NCI-H2196 (cell line): Measurements from ENCODE around the gene DUSP9.
A peak's percentile ranks its signal among the peaks of the same experiment; 100 is the strongest.

ENCODE experiments used
- DNase-seq: peaks from one replicate; lab custom pipeline; 2025; ENCODE audit not compliant: unreplicated experiment; lab: John Stamatoyannopoulos, UW

The DUSP9 gene

GRCh38 chrX:153635788-153636668 lies 11.0 kb upstream of the DUSP9 start:
- DNase-seq, result peak; percentile 6

- no peak for DNase-seq
These were observed 10.3 kb upstream of the DUSP9 start for GRCh38 chrX:153636716-153637115.

DNA sequence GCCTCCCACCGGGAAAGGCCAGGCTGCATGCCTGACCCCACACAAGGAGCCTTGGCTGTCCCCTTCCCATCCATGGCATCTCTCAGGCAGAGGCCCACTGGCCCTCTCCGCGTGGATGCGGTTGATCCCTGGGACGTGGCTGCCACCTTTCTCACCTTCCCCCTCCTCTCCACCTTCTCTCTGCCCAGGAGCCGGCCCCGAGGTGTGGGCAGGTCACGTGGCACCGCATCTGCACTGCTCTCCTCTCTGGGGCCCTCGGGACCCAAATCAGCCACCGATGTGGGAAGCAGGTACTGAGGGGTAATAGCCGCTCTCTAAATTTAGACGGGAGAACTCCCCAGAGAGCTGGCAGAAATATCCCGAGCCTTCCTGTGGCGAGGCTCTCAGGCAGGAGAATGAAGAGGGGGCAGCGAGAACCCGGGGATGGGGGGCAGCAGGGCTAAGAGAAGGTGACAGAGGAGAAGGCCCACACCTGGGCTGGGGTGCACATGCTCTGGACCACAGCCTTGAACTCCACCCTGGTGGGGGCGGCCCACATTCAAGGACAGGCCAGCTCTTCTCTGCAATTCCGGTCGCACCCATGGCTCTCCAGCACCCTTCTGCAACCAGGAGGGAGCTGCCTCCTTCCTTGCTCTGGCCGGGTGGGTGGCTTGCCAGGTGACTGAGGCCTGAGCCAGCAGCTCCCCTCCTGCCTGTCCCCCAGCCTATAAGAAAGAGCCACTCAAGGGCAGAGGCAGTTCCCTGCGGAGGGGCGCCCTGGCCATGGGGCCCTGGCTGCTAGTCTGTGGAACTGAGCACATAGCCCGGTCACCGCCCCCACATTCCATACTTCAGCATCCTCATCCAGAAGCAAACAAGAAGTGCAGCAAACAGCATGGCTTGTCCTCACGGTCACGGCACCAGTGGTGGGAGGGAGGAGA lies 9.6 kb upstream of the DUSP9 start:
- no peak for DNase-seq

DNA sequence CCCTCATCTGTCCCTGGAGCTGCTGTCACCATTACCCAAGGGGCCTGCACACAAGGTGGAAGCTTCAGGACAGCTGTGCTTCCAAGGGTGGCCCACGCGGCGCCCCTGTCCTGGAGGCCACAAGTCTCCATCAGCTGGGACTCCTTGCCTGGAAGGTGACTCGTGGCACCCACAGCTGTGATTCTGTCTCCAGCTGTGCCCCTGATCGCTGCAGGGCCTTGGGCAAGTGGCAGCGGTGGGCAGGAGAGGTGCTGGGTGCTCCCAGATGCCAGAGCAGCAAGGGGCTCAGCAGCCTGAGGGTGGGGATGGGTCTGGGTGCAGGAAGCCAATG lies 9.0 kb upstream of the DUSP9 start:
- no peak for DNase-seq

GRCh38 chrX:153638436-153639176 lies 8.4 kb upstream of the DUSP9 start:
- no peak for DNase-seq

- no peak for DNase-seq
These were observed 7.6 kb upstream of the DUSP9 start for GRCh38 chrX:153639177-153640044.

GRCh38 chrX:153640045-153640686 lies 6.8 kb upstream of the DUSP9 start:
- DNase-seq, result no peak

- DNase-seq, result no peak
These were observed 6.0 kb upstream of the DUSP9 start for GRCh38 chrX:153640736-153641575.

GRCh38 chrX:153641627-153642026 lies 5.4 kb upstream of the DUSP9 start:
- peak; percentile 17 for DNase-seq

DNA sequence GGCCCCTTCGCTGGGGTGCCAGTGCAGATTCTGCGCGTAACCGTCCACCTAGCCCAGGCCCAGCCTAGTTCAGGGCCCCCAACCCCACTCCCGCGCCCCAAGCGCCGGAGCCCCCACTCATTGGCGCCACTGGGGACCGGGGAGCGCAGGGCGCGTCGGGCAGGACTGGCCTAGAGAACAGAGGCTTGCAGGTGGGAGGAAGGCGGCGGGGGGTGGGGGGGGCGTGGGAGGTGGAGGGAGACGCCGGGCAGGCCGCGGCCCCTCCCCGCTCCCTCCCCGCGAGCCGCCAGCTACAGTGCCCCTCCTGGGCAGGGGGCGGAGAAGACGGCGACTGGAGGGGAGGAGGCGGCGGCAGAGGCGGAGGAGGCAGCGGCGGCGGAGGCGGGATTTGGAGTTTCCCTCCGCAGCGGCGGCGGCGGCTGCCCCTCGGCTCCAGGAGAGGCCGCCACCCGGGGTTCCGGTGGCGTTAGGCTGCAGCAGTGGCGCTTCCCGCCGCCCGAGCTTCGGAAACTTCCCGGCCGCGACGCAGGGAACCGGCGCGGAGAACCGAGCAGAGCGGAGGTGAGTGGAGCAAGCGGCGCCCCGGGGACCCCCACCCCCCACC lies 4.8 kb upstream of the DUSP9 start:
- DNase-seq, result no peak

DNA sequence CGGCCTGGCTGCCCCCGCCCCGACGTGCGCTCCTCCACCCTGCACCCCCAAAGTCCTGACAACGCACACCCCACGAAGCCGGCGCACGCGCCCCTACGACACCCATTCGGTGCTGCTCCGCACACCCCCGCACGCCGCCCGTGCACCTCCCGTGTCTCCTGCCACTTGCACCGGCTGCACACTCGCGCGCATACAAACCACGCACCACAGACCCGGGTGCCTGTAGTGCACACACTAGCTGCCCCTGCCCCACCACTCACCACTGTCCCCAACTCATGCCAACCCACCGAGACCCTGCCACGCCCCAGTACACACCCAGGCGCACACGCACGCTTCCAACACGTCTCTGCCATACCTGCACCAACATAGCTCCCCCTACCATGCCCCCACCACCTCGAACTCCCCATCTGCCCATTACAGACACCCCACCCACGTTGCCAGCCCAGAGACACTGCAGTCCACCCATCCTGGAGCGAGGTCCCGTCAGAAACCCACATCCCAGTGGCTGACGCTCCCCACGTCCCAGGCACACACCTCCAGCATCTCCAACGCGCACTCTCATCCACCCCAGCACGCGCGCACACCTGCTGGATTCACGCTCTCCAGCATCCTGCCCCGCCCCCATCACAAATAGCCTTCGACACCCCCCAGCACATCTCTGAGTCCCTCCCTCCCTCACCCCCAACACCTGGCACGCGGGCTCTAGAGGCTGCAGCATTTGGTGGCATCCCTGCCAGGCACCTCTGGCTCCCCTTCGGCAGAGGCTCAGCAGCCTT lies 4.2 kb upstream of the DUSP9 start:
- DNase-seq, result peak; percentile 13

- no peak for DNase-seq
These were observed 3.3 kb upstream of the DUSP9 start for GRCh38 chrX:153643431-153644351.

DNA sequence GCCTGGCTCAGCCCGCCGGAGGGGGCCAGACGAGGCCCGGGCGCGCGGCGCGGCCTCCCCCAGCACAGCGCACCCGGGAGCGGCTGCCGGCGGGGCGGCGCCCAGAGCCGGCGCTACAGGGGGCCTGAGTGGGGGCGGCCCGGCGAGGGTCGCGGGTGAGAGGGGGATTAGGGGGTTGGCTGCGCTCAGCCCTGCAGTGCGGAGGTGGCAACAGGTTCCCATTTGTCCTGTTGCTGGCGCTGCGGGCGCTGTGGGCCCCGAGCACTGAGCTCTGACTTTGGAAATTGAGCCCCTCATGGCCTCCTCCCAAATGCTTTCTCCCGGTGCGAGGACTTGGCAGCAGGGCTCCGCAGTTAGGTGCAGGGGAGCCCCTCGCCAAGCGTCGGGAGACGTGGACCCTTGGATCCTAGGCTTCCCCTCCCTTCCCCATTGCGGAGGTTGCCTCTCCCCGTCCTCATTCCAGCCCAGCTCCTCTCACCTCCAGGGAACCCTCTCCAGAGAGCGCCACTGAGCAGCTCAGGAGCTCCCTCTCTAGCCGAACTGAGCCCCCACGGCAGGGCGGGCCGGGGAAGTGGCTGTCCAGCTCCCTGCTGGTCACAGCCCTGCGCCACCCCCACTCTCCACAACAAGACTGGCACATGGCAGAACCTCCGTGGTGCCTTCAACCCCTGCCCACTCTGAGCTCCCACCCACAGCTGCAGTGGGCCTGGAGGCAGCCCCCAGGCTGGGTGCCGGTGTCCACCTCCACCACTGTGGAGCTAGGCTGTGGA lies 2.5 kb upstream of the DUSP9 start:
- DNase-seq, result no peak

DNA sequence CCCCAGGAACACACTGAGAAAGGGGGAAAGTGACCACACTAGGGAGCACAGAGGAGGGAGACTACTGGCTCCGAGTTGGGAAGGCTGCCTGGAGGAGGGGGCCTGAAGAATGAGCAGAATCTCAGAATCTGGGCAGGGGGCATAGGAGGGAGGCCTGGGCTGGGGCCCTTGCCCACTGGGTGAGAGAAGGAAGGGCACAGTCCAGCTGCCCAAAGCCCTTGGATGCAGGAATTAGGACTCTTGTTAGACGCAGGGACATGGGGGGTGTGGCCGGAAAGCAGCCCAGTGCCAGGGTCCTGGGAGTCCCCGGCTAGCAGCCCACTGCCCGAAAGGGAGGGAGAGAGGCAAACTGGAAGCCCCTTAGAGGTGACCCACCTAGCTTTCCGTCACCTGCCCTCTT lies 1.9 kb upstream of the DUSP9 start:
- DNase-seq, result no peak

GRCh38 chrX:153645921-153646488 lies 998 bp upstream of the DUSP9 start:
- no peak for DNase-seq
